ENCODE measurements around the gene MYO9B.

- no peak for TF ChIP-seq CTCF (IDR thresholded peaks at IDR 0.05)
- TF ChIP-seq POLR2AphosphoS5 (IDR thresholded peaks at IDR 0.05), result no peak
These were observed 119.5 kb downstream of the MYO9B start for GRCh38 chr19:17195106-17195505.
